AG04450 (cell line): ENCODE measurements around the gene SF3B5. TPM values are rescaled to one million over a fixed set of nuclear protein-coding genes. Genes with fewer than 3 reads are reported as not detected.
"Not testable (repeated sequence)": the region's sequence is repeated elsewhere in the genome, so short reads cannot be mapped to it uniquely, and the experiment has no call there.

ENCODE experiments used
- CTCF ChIA-PET: fragments of 300-600, 350-600 bp; formaldehyde crosslinking; extraction: SDS; loops from one replicate; lab custom pipeline; 2022; ENCODE audit warnings: antibody characterized with exemption, inconsistent platforms; lab: Charles Lee
- POLR2A ChIA-PET: fragments of 350-600 bp; formaldehyde crosslinking; extraction: SDS; loops from one replicate; lab custom pipeline; 2021; ENCODE audit warnings: antibody characterized with exemption, inconsistent platforms; lab: Yijun Ruan, JAX
- DNase-seq: peaks from one replicate; pipeline ENCODE4 v3.0.0-alpha.2; 2011; ENCODE audit warnings: low read depth, low spot score
- H3K27ac ChIP-seq: one replicate; pipeline ENCODE4 v1.5.1; 2012; ENCODE audit warnings: low read depth, low read length, control low read depth
- H3K27me3 ChIP-seq: one replicate; pipeline ENCODE4 v1.6.0; 2012; ENCODE audit warnings: low read length; ENCODE audit not compliant: control insufficient read depth, insufficient read depth
- H3K4me3 ChIP-seq: 2 replicates; pipeline ENCODE4 v1.5.1; 2011; ENCODE audit warnings: mild to moderate bottlenecking, low read depth, low read length, control low read depth
- H3K9me3 ChIP-seq: 2 replicates; pipeline ENCODE4 v1.5.1; 2012; ENCODE audit warnings: low read length; ENCODE audit not compliant: control insufficient read depth, insufficient read depth
- CTCF ChIP-seq: IDR thresholded peaks from 2 replicates; pipeline ENCODE4 v1.5.1; 2011; ENCODE audit warnings: low read depth, low read length, control low read depth, inconsistent platforms
- polyA plus RNA-seq: library from polyadenylated mRNA; depleted of rRNA; stranded (reverse); fragments of >200 nt; gene quantifications from 2 replicates; pipeline ENCODE4 v1.2.3, GENCODE V29; 2011; rRNA removed

SF3B5 gene
- polyA plus RNA-seq, 1 experiment: 152 TPM

GRCh38 chr6:144053601-144054000, 41.8 kb downstream of the SF3B5 start:
- H3K27ac ChIP-seq: no peak overlapping the region
- H3K9me3 ChIP-seq: 0 out of 2 replicates have a peak, but pooled peaks cover under 1% of the 10 kb centered on the region
- no peak for TF ChIP-seq CTCF
- peaks cover 10% of the 10 kb centered on the region for H3K27me3 ChIP-seq
- H3K4me3 ChIP-seq: no peak overlapping the region
- ChIA-PET POLR2A (no interaction called here), CTCF (no interaction called here)
- no peak for DNase-seq

- TF ChIP-seq CTCF: no peak
- Histone ChIP-seq H3K4me3 (no peak overlapping the region), H3K27me3 (peaks cover 9% of the 10 kb centered on the region), H3K9me3 (no peaks in the 10 kb centered on the region), H3K27ac (no peak overlapping the region)
- DNase-seq: no peak
- ChIA-PET POLR2A (no interaction called here), CTCF (no interaction called here)
Observed at GRCh38 chr6:144052488-144052887, 42.9 kb downstream of the SF3B5 start.

- no peak for DNase-seq
- no peak overlapping the region for H3K4me3 ChIP-seq
- ChIA-PET CTCF (no interaction called here), POLR2A (no interaction called here)
- no peak overlapping the region for H3K27ac ChIP-seq
- TF ChIP-seq CTCF: no peak
- H3K27me3 ChIP-seq: peaks cover 9% of the 10 kb centered on the region
- no peaks in the 10 kb centered on the region for H3K9me3 ChIP-seq
Observed at GRCh38 chr6:144049386-144049785, 46.0 kb downstream of the SF3B5 start.

- TF ChIP-seq CTCF: no peak
- no peak overlapping the region for H3K4me3 ChIP-seq
- no peak for DNase-seq
Observed at GRCh38 chr6:144047688-144048087, 47.7 kb downstream of the SF3B5 start.

GRCh38 chr6:144046672-144047071, 48.7 kb downstream of the SF3B5 start:
- H3K4me3 ChIP-seq, CTCF ChIA-PET, H3K27me3 ChIP-seq, H3K9me3 ChIP-seq, H3K27ac ChIP-seq, POLR2A ChIA-PET, DNase-seq: not testable (repeated sequence)

More at GRCh38 chr6:144047688-144048087, 47.7 kb downstream of the SF3B5 start:
- H3K27ac ChIP-seq: no peak overlapping the region
- ChIA-PET POLR2A (no interaction called here), CTCF (no interaction called here)
- no peaks in the 10 kb centered on the region for H3K9me3 ChIP-seq
- peaks cover 5% of the 10 kb centered on the region for H3K27me3 ChIP-seq

- H3K27ac ChIP-seq, CTCF ChIA-PET, DNase-seq, POLR2A ChIA-PET, H3K9me3 ChIP-seq, H3K4me3 ChIP-seq, H3K27me3 ChIP-seq: not testable (repeated sequence)
Observed at GRCh38 chr6:144044989-144045388, 50.4 kb downstream of the SF3B5 start.

Other genes starting within 250 kb of the SF3B5 start
- not detected in 2 replicates for gene ZC2HC1B, start 231.1 kb downstream of the SF3B5 start, polyA plus RNA-seq
- 31.6 and 32.2 TPM in 2 replicates for gene PLAGL1, start 87.3 kb downstream of the SF3B5 start, polyA plus RNA-seq
- gene STX11, start 54.9 kb upstream of the SF3B5 start, polyA plus RNA-seq: 0.16 and 0.17 TPM in 2 replicates
- gene UTRN, start 189.8 kb upstream of the SF3B5 start, polyA plus RNA-seq: 32.1 and 34.0 TPM in 2 replicates